ENCODE results near the gene NTNG1.

DNA sequence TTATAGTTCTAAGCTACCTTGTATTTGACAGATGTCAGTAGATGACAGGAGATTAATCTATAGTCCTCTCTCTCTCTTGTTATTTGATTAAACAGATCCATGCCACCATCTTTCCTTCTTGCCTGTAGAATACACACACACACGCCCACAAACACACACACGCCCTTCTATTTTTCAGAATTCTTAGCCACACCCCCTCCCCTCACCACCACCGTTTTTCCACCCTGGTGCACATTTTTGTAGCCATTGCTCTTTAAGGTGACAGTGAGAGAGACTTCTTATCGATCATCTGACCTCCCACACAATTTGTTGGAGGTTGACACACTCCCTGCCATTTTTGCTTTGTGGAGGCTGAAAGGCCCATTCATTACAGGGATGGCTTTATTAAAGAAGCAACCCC is 123.2 kb downstream of the NTNG1 start:
- TF ChIP-seq, protein P1, sequence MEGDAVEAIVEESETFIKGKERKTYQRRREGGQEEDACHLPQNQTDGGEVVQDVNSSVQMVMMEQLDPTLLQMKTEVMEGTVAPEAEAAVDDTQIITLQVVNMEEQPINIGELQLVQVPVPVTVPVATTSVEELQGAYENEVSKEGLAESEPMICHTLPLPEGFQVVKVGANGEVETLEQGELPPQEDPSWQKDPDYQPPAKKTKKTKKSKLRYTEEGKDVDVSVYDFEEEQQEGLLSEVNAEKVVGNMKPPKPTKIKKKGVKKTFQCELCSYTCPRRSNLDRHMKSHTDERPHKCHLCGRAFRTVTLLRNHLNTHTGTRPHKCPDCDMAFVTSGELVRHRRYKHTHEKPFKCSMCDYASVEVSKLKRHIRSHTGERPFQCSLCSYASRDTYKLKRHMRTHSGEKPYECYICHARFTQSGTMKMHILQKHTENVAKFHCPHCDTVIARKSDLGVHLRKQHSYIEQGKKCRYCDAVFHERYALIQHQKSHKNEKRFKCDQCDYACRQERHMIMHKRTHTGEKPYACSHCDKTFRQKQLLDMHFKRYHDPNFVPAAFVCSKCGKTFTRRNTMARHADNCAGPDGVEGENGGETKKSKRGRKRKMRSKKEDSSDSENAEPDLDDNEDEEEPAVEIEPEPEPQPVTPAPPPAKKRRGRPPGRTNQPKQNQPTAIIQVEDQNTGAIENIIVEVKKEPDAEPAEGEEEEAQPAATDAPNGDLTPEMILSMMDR (IDR thresholded peaks at IDR 0.05): no peak
- TF ChIP-seq CREB1 (CRISPR knock-in tag; IDR thresholded peaks at IDR 0.05): no peak
- no peak for TF ChIP-seq ZNF138 (CRISPR knock-in tag; conservative IDR thresholded peaks at IDR 0.05)
- TF ChIP-seq USF2 (CRISPR knock-in tag; IDR thresholded peaks at IDR 0.05): no peak
- no peak for TF ChIP-seq ZSCAN18 (CRISPR knock-in tag; IDR thresholded peaks at IDR 0.05)
- no peak for TF ChIP-seq CREM (CRISPR knock-in tag; IDR thresholded peaks at IDR 0.05)
- TF ChIP-seq ELF4 (CRISPR knock-in tag; IDR thresholded peaks at IDR 0.05; ENCODE audit: low read depth): no peak
- TF ChIP-seq ZNF263 (CRISPR knock-in tag; IDR thresholded peaks at IDR 0.05; ENCODE audit: low read depth): no peak
- TF ChIP-seq, protein P2, sequence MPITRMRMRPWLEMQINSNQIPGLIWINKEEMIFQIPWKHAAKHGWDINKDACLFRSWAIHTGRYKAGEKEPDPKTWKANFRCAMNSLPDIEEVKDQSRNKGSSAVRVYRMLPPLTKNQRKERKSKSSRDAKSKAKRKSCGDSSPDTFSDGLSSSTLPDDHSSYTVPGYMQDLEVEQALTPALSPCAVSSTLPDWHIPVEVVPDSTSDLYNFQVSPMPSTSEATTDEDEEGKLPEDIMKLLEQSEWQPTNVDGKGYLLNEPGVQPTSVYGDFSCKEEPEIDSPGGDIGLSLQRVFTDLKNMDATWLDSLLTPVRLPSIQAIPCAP (CRISPR knock-in tag; IDR thresholded peaks at IDR 0.05): no peak
- no peak for TF ChIP-seq TEAD4 (CRISPR knock-in tag; IDR thresholded peaks at IDR 0.05)
- TF ChIP-seq, protein P3, sequence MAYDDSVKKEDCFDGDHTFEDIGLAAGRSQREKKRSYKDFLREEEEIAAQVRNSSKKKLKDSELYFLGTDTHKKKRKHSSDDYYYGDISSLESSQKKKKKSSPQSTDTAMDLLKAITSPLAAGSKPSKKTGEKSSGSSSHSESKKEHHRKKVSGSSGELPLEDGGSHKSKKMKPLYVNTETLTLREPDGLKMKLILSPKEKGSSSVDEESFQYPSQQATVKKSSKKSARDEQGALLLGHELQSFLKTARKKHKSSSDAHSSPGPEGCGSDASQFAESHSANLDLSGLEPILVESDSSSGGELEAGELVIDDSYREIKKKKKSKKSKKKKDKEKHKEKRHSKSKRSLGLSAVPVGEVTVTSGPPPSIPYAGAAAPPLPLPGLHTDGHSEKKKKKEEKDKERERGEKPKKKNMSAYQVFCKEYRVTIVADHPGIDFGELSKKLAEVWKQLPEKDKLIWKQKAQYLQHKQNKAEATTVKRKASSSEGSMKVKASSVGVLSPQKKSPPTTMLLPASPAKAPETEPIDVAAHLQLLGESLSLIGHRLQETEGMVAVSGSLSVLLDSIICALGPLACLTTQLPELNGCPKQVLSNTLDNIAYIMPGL (CRISPR knock-in tag; IDR thresholded peaks at IDR 0.05): no peak

Data from WTC11 (cell line).